ENCODE results near the gene ARID1B. TPM values are rescaled to one million over a fixed set of nuclear protein-coding genes. Genes with fewer than 3 reads are reported as not detected.

The ARID1B gene
- total and polyA plus RNA-seq, 2 of the 13 experiments (the other 11 are each of a cell fraction or from before 2014, with no cell fraction given), result 20.1 to 32.6 TPM

DNA sequence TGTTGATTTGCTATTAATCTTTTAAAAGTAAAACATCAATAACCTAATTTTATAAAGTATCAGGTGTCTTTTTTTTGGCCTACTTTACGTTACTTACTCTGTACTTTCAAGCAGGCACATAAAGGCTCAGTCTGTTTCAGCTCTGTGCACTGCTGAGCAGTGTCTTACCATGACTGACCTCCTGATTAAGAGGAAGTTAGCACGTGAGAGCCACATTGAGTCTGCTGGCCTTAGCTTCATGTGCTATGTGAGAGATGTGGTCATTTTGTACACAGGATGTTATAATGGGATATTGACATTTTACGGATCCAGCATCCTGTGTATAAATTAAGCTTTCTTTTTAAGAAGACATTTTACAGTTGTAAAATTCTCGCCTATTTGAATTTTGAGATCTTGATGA, 31.9 kb downstream of the ARID1B start:
- H3K27me3 ChIP-seq (ENCODE audit: control insufficient read depth in 1 of 2, insufficient read depth in 2 of 2, low read length in 2 of 2), result no peaks in the 10 kb centered on the region
- ChIA-PET POLR2A (no interaction called here), CTCF (ENCODE audit: low intra/inter-chr PET ratio, low total read pairs) (no interaction called here)
- no peaks in the 10 kb centered on the region for H3K9me3 ChIP-seq (ENCODE audit: low read length)
- intact Hi-C loops (cut with micrococcal nuclease; ENCODE audit: unreplicated experiment) (no loop called here), in situ Hi-C loops (cut with HindIII; ENCODE audit: extremely low pct_ligation_motif_present, low pct_unique_long_range_greater_than_20kb) (no loop called here)
- H2AFZ ChIP-seq (ENCODE audit: low read length), result no peak overlapping the region
- FAIRE-seq (no peak), DNase-seq (ENCODE audit: low spot score) (no peak), ATAC-seq (no peak)
- no TSS peak for BruUV-seq (replicated peaks)
- H3K4me2 ChIP-seq (ENCODE audit: low read depth, low read length), result no peak overlapping the region
- H3K4me3 ChIP-seq (replicated peaks in 1 of 3; ENCODE audit: insufficient read depth in 1 of 3, low read depth in 2 of 3, low read length in 3 of 3), result no peak overlapping the region
- TF ChIP-seq IRX3 (CRISPR knock-in tag; IDR thresholded peaks at IDR 0.05; ENCODE audit: borderline replicate concordance, low read depth) (no peak), ELF3 (CRISPR knock-in tag; IDR thresholded peaks at IDR 0.05) (peak; percentile 36; the same call in 1 of the 2 replicates)
- H4K20me1 ChIP-seq (ENCODE audit: insufficient read depth, low read length), result peaks cover 11% of the 10 kb centered on the region
- no peaks in the 10 kb centered on the region; a peak in 2 of 5 replicates for H3K36me3 ChIP-seq (replicated peaks in 1 of 2; ENCODE audit: control insufficient read depth in 1 of 2, insufficient read depth in 2 of 2, low read length in 2 of 2)
- peaks cover 97% of the 10 kb centered on the region for H3K79me2 ChIP-seq (ENCODE audit: insufficient read depth, low read length)
- 97% methylated on average over 4 of the region's 4 CpGs for WGBS (ENCODE audit: low lambda C conversion rate)
- H3K4me1 ChIP-seq (ENCODE audit: insufficient read depth, low read length), result peaks cover 9% of the 10 kb centered on the region; the same call in 1 of the 2 replicates
- H3K9ac ChIP-seq (ENCODE audit: insufficient read depth, low read depth, low read length), result no peak overlapping the region
- H3K27ac ChIP-seq (ENCODE audit: extremely low read length, insufficient read depth, low read length), result no peak overlapping the region

DNA sequence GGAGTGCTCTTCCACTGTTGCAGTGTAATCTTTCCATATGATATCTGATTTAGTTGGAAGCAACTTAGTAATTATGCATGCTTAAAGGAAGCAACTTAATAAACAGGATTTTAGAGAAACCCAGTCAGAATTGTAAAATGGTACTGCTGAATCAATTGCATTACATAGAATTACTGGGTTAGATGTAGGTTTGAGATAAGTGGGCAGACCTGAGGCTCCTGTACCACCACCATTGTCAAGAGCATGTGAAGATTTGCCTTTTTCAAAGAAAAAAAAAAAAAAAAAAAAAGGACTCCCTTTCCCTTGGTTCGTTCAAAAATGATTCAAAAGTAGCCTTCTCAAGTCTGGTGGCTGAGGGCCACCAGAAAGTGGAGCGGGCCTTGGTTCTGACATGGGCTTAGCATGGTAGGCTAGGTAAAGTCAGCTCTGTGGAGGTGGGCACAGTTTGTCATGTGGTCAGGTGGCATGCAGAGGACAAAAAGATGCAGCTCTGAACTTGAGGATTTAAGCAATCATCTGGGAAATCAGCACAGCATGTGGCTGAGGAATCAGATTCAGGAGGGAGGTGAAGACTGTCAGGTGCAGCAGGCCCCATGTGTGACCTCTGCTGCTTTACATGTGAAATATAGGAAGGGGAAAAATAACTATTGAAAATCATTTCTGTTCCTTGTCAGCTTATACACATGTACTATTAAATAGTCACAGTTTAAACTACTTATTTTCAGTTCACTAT, 32.4 kb downstream of the ARID1B start:
- no peaks in the 10 kb centered on the region for H3K9me3 ChIP-seq (ENCODE audit: low read length)
- no peak for DNase-seq (ENCODE audit: low spot score)
- H3K9ac ChIP-seq (ENCODE audit: insufficient read depth, low read depth, low read length), result no peak overlapping the region
- no peak overlapping the region for H3K4me2 ChIP-seq (ENCODE audit: low read depth, low read length)
- peaks cover 9% of the 10 kb centered on the region; the same call in 1 of the 2 replicates for H3K4me1 ChIP-seq (ENCODE audit: insufficient read depth, low read length)
- no peak overlapping the region for H2AFZ ChIP-seq (ENCODE audit: low read length)
- BruUV-seq (replicated peaks), result no TSS peak
- H3K27me3 ChIP-seq (ENCODE audit: control insufficient read depth in 1 of 2, insufficient read depth in 2 of 2, low read length in 2 of 2), result no peaks in the 10 kb centered on the region
- no peak for FAIRE-seq
- WGBS (ENCODE audit: low lambda C conversion rate), result 93% methylated on average over 2 of the region's 2 CpGs
- POLR2A ChIA-PET, result no interaction called here
- CTCF ChIA-PET (ENCODE audit: low intra/inter-chr PET ratio, low total read pairs), result no interaction called here
- H3K27ac ChIP-seq (ENCODE audit: extremely low read length, insufficient read depth, low read length), result no peak overlapping the region
- intact Hi-C loops (cut with micrococcal nuclease; ENCODE audit: unreplicated experiment), result no loop called here
- H4K20me1 ChIP-seq (ENCODE audit: insufficient read depth, low read length), result peaks cover 11% of the 10 kb centered on the region
- ATAC-seq, result no peak
- H3K4me3 ChIP-seq (replicated peaks in 1 of 3; ENCODE audit: insufficient read depth in 1 of 3, low read depth in 2 of 3, low read length in 3 of 3), result no peak overlapping the region
- in situ Hi-C loops (cut with HindIII; ENCODE audit: extremely low pct_ligation_motif_present, low pct_unique_long_range_greater_than_20kb), result no loop called here
- no peaks in the 10 kb centered on the region; a peak in 2 of 5 replicates for H3K36me3 ChIP-seq (replicated peaks in 1 of 2; ENCODE audit: control insufficient read depth in 1 of 2, insufficient read depth in 2 of 2, low read length in 2 of 2)
- H3K79me2 ChIP-seq (ENCODE audit: insufficient read depth, low read length), result peaks cover 97% of the 10 kb centered on the region
- TF ChIP-seq, protein P1, sequence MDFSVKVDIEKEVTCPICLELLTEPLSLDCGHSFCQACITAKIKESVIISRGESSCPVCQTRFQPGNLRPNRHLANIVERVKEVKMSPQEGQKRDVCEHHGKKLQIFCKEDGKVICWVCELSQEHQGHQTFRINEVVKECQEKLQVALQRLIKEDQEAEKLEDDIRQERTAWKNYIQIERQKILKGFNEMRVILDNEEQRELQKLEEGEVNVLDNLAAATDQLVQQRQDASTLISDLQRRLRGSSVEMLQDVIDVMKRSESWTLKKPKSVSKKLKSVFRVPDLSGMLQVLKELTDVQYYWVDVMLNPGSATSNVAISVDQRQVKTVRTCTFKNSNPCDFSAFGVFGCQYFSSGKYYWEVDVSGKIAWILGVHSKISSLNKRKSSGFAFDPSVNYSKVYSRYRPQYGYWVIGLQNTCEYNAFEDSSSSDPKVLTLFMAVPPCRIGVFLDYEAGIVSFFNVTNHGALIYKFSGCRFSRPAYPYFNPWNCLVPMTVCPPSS (IDR thresholded peaks at IDR 0.05), result no peak
- no peak for TF ChIP-seq ZNF138 (CRISPR knock-in tag; IDR thresholded peaks at IDR 0.05; ENCODE audit: low read depth)
- no peak for TF ChIP-seq ZNF75D (CRISPR knock-in tag; IDR thresholded peaks at IDR 0.05; ENCODE audit: borderline replicate concordance)
- no peak for TF ChIP-seq KAT8 (CRISPR knock-in tag; IDR thresholded peaks at IDR 0.05)
- TF ChIP-seq, protein P2, sequence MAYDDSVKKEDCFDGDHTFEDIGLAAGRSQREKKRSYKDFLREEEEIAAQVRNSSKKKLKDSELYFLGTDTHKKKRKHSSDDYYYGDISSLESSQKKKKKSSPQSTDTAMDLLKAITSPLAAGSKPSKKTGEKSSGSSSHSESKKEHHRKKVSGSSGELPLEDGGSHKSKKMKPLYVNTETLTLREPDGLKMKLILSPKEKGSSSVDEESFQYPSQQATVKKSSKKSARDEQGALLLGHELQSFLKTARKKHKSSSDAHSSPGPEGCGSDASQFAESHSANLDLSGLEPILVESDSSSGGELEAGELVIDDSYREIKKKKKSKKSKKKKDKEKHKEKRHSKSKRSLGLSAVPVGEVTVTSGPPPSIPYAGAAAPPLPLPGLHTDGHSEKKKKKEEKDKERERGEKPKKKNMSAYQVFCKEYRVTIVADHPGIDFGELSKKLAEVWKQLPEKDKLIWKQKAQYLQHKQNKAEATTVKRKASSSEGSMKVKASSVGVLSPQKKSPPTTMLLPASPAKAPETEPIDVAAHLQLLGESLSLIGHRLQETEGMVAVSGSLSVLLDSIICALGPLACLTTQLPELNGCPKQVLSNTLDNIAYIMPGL (CRISPR knock-in tag; IDR thresholded peaks at IDR 0.05; ENCODE audit: borderline replicate concordance in 1 of 2, low read depth in 1 of 2), result no peak
- no peak for TF ChIP-seq SOX6 (IDR thresholded peaks at IDR 0.05)
- no peak for TF ChIP-seq SOX6 (CRISPR knock-in tag; IDR thresholded peaks at IDR 0.05)
- TF ChIP-seq ZNF234 (CRISPR knock-in tag; conservative IDR thresholded peaks at IDR 0.05), result no peak
- TF ChIP-seq ZNF782 (CRISPR knock-in tag; IDR thresholded peaks at IDR 0.05; ENCODE audit: borderline replicate concordance), result no peak
- no peak for TF ChIP-seq KLF13 (CRISPR knock-in tag; IDR thresholded peaks at IDR 0.05)
- TF ChIP-seq MTA1 (CRISPR knock-in tag; IDR thresholded peaks at IDR 0.05; ENCODE audit: borderline replicate concordance), result no peak
- TF ChIP-seq POLR2A (IDR thresholded peaks at IDR 0.05; ENCODE audit: insufficient read depth in 1 of 2, low read depth in 2 of 2, low read length in 2 of 2), result no peak
- TF ChIP-seq KDM2A (CRISPR knock-in tag; IDR thresholded peaks at IDR 0.05; ENCODE audit: borderline replicate concordance, low read depth), result no peak
- no peak for TF ChIP-seq MIER2 (CRISPR knock-in tag; IDR thresholded peaks at IDR 0.05)
- no peak for TF ChIP-seq CBX1 (IDR thresholded peaks at IDR 0.05; ENCODE audit: low read depth)
